ENCODE measurements around the gene SMG1.
"Not testable (repeated sequence)": the region's sequence is repeated elsewhere in the genome, so short reads cannot be mapped to it uniquely, and the experiment has no call there.

SMG1 gene

GRCh38 chr16:18925986-18926865 is at the start of gene SMG1:
SMG1 (minus strand) TSS chr16:18926408; CDS start chr16:18926041, 367 bp downstream.
- peak; percentile 93 for DNase-seq

- DNase-seq = no peak
Measured at GRCh38 chr16:18975109-18975508, 48.9 kb upstream of the SMG1 start.

- no peak for DNase-seq
Measured at GRCh38 chr16:18969855-18970240, 43.6 kb upstream of the SMG1 start.

GRCh38 chr16:18969050-18969854 is 43.0 kb upstream of the SMG1 start:
- peak; percentile 88 for DNase-seq

GRCh38 chr16:18966791-18967190 is 40.6 kb upstream of the SMG1 start:
- no peak for DNase-seq

- no peak for DNase-seq
Measured at GRCh38 chr16:18965555-18965954, 39.3 kb upstream of the SMG1 start.

- DNase-seq = no peak
Measured at GRCh38 chr16:18959031-18959505, 32.9 kb upstream of the SMG1 start.

- DNase-seq = no peak
Measured at GRCh38 chr16:18958621-18959029, 32.4 kb upstream of the SMG1 start.

- not testable (repeated sequence) for DNase-seq
Measured at GRCh38 chr16:18956658-18957241, 30.5 kb upstream of the SMG1 start.

- DNase-seq = not testable (repeated sequence)
Measured at GRCh38 chr16:18955874-18956580, 29.8 kb upstream of the SMG1 start.

- no peak for DNase-seq
Measured at GRCh38 chr16:18953547-18953946, 27.3 kb upstream of the SMG1 start.

GRCh38 chr16:18950469-18951185 is 24.4 kb upstream of the SMG1 start:
- DNase-seq = no peak

- no peak for DNase-seq
Measured at GRCh38 chr16:18948372-18949020, 22.3 kb upstream of the SMG1 start.

- DNase-seq = no peak
Measured at GRCh38 chr16:18945233-18945632, 19.0 kb upstream of the SMG1 start.

- no peak for DNase-seq
Measured at GRCh38 chr16:18943414-18943813, 17.2 kb upstream of the SMG1 start.

GRCh38 chr16:18942061-18942460 is 15.9 kb upstream of the SMG1 start:
- no peak for DNase-seq

GRCh38 chr16:18941471-18941870 is 15.3 kb upstream of the SMG1 start:
- no peak for DNase-seq

- DNase-seq = no peak
Measured at GRCh38 chr16:18938986-18939385, 12.8 kb upstream of the SMG1 start.

GRCh38 chr16:18937390-18937789 is 11.2 kb upstream of the SMG1 start:
- no peak for DNase-seq

GRCh38 chr16:18936727-18937340 is 10.6 kb upstream of the SMG1 start:
- DNase-seq = no peak

GRCh38 chr16:18933501-18933900 is 7.3 kb upstream of the SMG1 start:
- DNase-seq = no peak
